GM18951 (cell line): ENCODE results near the gene TAS2R3.

Experiments used
- POLR2A ChIP-seq: IDR thresholded peaks from 4 replicates; pipeline ENCODE4 v1.6.1; 2011; ENCODE audit warnings: mild to moderate bottlenecking; ENCODE audit not compliant: insufficient read length, insufficient read depth; ENCODE audit errors: extremely low read depth
- in situ Hi-C: fragments of 300-500 bp; cut with MboI; formaldehyde crosslinking; loops from one replicate; pipeline ENCODE4 v1.12.0; 2022; ENCODE audit warnings: low sequenced_read_pairs, mixed read lengths, inconsistent platforms; ENCODE audit not compliant: unreplicated experiment

TAS2R3 gene

GRCh38 chr7:141763797-141764196 is at the start of gene TAS2R3:
Gene TAS2R3, plus strand, starts transcription at chr7:141764097. Its CDS starts 62 bp downstream, at chr7:141764159.
- no peak for TF ChIP-seq POLR2A
- in situ Hi-C loops = no loop called here

- TF ChIP-seq POLR2A = no peak
- in situ Hi-C loops = no loop called here
These were observed 49.3 kb upstream of the TAS2R3 start for GRCh38 chr7:141714571-141714970.

- in situ Hi-C loops = no loop called here
- no peak for TF ChIP-seq POLR2A
These were observed 48.9 kb upstream of the TAS2R3 start for GRCh38 chr7:141715018-141715417.

- TF ChIP-seq POLR2A = no peak
- in situ Hi-C loops = no loop called here
These were observed 47.9 kb upstream of the TAS2R3 start for GRCh38 chr7:141715794-141716689.

GRCh38 chr7:141717450-141717849 is 46.4 kb upstream of the TAS2R3 start:
- TF ChIP-seq POLR2A = no peak
- in situ Hi-C loops = no loop called here

- TF ChIP-seq POLR2A = no peak
These were observed 41.4 kb upstream of the TAS2R3 start for GRCh38 chr7:141722529-141722928.

GRCh38 chr7:141729020-141729419 is 34.9 kb upstream of the TAS2R3 start:
- TF ChIP-seq POLR2A = no peak
- in situ Hi-C loops = no loop called here

More at GRCh38 chr7:141722529-141722928, 41.4 kb upstream of the TAS2R3 start:
- in situ Hi-C loops = no loop called here

- in situ Hi-C loops = no loop called here
- no peak for TF ChIP-seq POLR2A
These were observed 32.3 kb upstream of the TAS2R3 start for GRCh38 chr7:141731476-141732149.

GRCh38 chr7:141737118-141737835 is 26.6 kb upstream of the TAS2R3 start:
- in situ Hi-C loops = no loop called here
- TF ChIP-seq POLR2A = no peak

GRCh38 chr7:141737836-141738591 is 25.9 kb upstream of the TAS2R3 start, which contains the start of gene SSBP1:
Gene SSBP1, plus strand, starts transcription at chr7:141738358. Its CDS starts 809 bp downstream, at chr7:141739167.
- in situ Hi-C loops = no loop called here
- TF ChIP-seq POLR2A = peak; percentile 88

GRCh38 chr7:141738592-141739013 is 25.3 kb upstream of the TAS2R3 start:
- TF ChIP-seq POLR2A = no peak
- in situ Hi-C loops = no loop called here

- in situ Hi-C loops = no loop called here
- no peak for TF ChIP-seq POLR2A
These were observed 24.6 kb upstream of the TAS2R3 start for GRCh38 chr7:141739250-141739649.

GRCh38 chr7:141742229-141742628 is 21.7 kb upstream of the TAS2R3 start:
- TF ChIP-seq POLR2A = no peak
- in situ Hi-C loops = no loop called here

GRCh38 chr7:141744131-141744530 is 19.8 kb upstream of the TAS2R3 start:
- no peak for TF ChIP-seq POLR2A
- in situ Hi-C loops = no loop called here
